Tibial nerve (tissue), 4 donors: ENCODE data around the gene BNIP5.

Source experiments
- EP300 ChIP-seq, 2 donors: sonication (generic); formaldehyde crosslinking; IDR thresholded peaks; one replicate each; pipeline ENCODE4 v1.6.1; 2017; ENCODE audit warnings: antibody characterized with exemption in 2 of 2, mild to moderate bottlenecking in 1 of 2
- POLR2A ChIP-seq, 2 donors: fragments of 450-650 bp; IDR thresholded peaks; one replicate each; pipeline ENCODE4 v1.6.1; 2017; ENCODE audit warnings: antibody characterized with exemption in 2 of 2, mild to moderate bottlenecking in 2 of 2, moderate library complexity in 2 of 2
- TF ChIP-seq, protein P1 (sequence below), 5 experiments: fragments of 200-600 bp in 3 of 5; fragments of 450-650 bp in 2 of 5; sonication (generic) in 3 of 5; IDR thresholded peaks; one replicate each; pipeline ENCODE4 v1.5.1; 2016 to 2019; ENCODE audit warnings: antibody characterized with exemption in 5 of 5, mild to moderate bottlenecking in 3 of 5, moderate library complexity in 2 of 5

DNA sequence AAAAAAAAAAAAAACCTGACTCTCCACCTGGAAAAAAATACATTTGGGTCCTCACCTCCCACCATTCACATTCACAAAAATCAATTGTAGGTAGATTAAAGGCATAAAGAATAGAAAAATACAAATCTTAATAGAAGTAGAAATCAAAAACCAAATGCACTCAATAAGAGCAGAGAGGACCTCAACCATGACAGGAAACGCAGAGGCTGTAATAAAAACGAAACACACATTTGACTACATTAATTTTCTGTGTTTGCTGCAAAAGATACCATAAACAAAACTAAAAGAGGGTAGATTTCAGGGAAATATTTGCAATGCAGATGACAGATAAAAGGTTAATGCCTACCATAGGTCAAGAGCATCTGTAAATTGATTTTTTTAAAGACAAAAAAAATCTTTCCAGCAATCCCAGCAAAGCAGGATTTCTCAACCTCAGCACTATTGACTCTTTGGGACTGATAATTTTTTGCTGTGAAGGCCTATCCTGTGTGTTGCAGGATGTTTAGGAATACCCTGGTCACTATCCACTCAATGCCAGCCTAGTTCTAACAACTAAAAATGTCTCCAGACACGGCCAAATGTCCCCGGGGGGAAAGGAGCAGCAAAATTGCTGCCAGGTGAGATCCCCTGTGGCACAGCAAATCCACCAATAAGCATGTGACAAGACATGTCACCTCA is 41.7 kb upstream of the BNIP5 start:
- TF ChIP-seq POLR2A (IDR thresholded peaks at IDR 0.05) (no peak), EP300 (IDR thresholded peaks at IDR 0.05) (no peak)
- TF ChIP-seq, protein P1, sequence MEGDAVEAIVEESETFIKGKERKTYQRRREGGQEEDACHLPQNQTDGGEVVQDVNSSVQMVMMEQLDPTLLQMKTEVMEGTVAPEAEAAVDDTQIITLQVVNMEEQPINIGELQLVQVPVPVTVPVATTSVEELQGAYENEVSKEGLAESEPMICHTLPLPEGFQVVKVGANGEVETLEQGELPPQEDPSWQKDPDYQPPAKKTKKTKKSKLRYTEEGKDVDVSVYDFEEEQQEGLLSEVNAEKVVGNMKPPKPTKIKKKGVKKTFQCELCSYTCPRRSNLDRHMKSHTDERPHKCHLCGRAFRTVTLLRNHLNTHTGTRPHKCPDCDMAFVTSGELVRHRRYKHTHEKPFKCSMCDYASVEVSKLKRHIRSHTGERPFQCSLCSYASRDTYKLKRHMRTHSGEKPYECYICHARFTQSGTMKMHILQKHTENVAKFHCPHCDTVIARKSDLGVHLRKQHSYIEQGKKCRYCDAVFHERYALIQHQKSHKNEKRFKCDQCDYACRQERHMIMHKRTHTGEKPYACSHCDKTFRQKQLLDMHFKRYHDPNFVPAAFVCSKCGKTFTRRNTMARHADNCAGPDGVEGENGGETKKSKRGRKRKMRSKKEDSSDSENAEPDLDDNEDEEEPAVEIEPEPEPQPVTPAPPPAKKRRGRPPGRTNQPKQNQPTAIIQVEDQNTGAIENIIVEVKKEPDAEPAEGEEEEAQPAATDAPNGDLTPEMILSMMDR (IDR thresholded peaks at IDR 0.05) = no peak
